PC-3 (cell line): ENCODE results near the gene PROKR1. TPM values are rescaled to one million over a fixed set of nuclear protein-coding genes. Genes with fewer than 3 reads are reported as not detected.

Experiments used
- ATAC-seq: fragments of 200-7000 bp; cut with Tn5 transposase; 2 replicates; pipeline ENCODE4 v1.9.1; 2020; ENCODE audit warnings: mild to moderate bottlenecking, moderate library complexity
- BruUV-seq: library from RNA; stranded (reverse); fragments of 400-500 nt; replicated peaks from 2 replicates; lab custom pipeline; 2021; lab: Mats Ljungman, UMichigan
- CTCF ChIA-PET: fragments of 300-600 bp; sonication (Branson Sonifier 250); formaldehyde crosslinking; loops from one replicate; lab custom pipeline; 2022; ENCODE audit warnings: antibody characterized with exemption; lab: Charles Lee
- POLR2A ChIA-PET: fragments of 300-600 bp; sonication (Branson Sonifier 250); formaldehyde crosslinking; loops from one replicate; lab custom pipeline; 2022; ENCODE audit warnings: antibody characterized with exemption; ENCODE audit not compliant: unreplicated experiment; lab: Charles Lee
- DNase-seq: peaks from one replicate; pipeline ENCODE4 v3.0.0-alpha.2; 2015
- H2AFZ ChIP-seq: fragments of 300-600 bp; sonication (generic); 2 replicates; pipeline ENCODE4 v1.6.0; 2016; ENCODE audit warnings: antibody characterized with exemption, low read length
- H3F3A ChIP-seq: fragments of 300-600 bp; sonication (generic); one replicate; pipeline ENCODE4 v1.6.0; 2017; ENCODE audit warnings: antibody characterized with exemption, low read length, control low read depth, mild to moderate bottlenecking; ENCODE audit not compliant: unreplicated experiment
- H3K27ac ChIP-seq: fragments of 300-600 bp; sonication (generic); 2 replicates; pipeline ENCODE4 v1.5.1; 2016; ENCODE audit warnings: mild to moderate bottlenecking, low read length
- H3K27me3 ChIP-seq: fragments of 300-600 bp; sonication (generic); 2 replicates; pipeline ENCODE4 v1.6.1; 2016; ENCODE audit warnings: low read length, mixed read lengths
- H3K36me3 ChIP-seq: fragments of 300-600 bp; sonication (generic); 2 replicates; pipeline ENCODE4 v1.6.1; 2016; ENCODE audit warnings: low read depth, mixed run types, low read length, mixed read lengths
- H3K4me1 ChIP-seq: fragments of 300-600 bp; sonication (generic); 2 replicates; pipeline ENCODE4 v1.5.1; 2016; ENCODE audit warnings: low read length; ENCODE audit not compliant: insufficient read depth
- H3K4me2 ChIP-seq: fragments of 300-600 bp; sonication (generic); 2 replicates; pipeline ENCODE4 v1.6.0; 2016; ENCODE audit warnings: low read length
- H3K4me3 ChIP-seq: fragments of 300-600 bp; sonication (generic); 2 replicates; pipeline ENCODE4 v1.5.1; 2016; ENCODE audit warnings: mild to moderate bottlenecking, low read length, mixed read lengths
- H3K79me2 ChIP-seq: fragments of 300-600 bp; sonication (generic); 2 replicates; pipeline ENCODE4 v1.6.1; 2017; ENCODE audit warnings: low read length, mixed read lengths
- H3K9ac ChIP-seq: fragments of 300-600 bp; sonication (generic); 2 replicates; pipeline ENCODE4 v1.6.0; 2016; ENCODE audit warnings: mild to moderate bottlenecking, low read length
- H3K9me2 ChIP-seq: fragments of 300-600 bp; sonication (generic); replicated peaks from 2 replicates; pipeline ENCODE4 v1.6.1; 2016; ENCODE audit warnings: mixed run types, low read length, mixed read lengths
- H3K9me3 ChIP-seq: fragments of 300-600 bp; sonication (generic); 2 replicates; pipeline ENCODE4 v1.6.1; 2016; ENCODE audit warnings: low read length, mixed read lengths
- H4K20me1 ChIP-seq: fragments of 300-600 bp; sonication (generic); 2 replicates; pipeline ENCODE4 v1.6.1; 2016; ENCODE audit warnings: low read length, mixed read lengths
- CTCF ChIP-seq: fragments of 300-600 bp; sonication (generic); conservative IDR thresholded peaks from 2 replicates; pipeline ENCODE4 v1.5.1; 2017; ENCODE audit warnings: antibody characterized with exemption, low read depth, mild to moderate bottlenecking, low read length
- EZH2 ChIP-seq: fragments of 300-600 bp; sonication (generic); IDR thresholded peaks from one replicate; pipeline ENCODE4 v1.6.1; 2017; ENCODE audit warnings: antibody characterized with exemption, mild to moderate bottlenecking, low read length; ENCODE audit not compliant: unreplicated experiment
- EZH2phosphoT487 ChIP-seq: fragments of 300-600 bp; sonication (generic); IDR thresholded peaks from 2 replicates; pipeline ENCODE4 v1.6.1; 2018; ENCODE audit warnings: mild to moderate bottlenecking, antibody characterized with exemption, low read length, borderline replicate concordance
- intact Hi-C: fragments of 100-400 bp; cut with micrococcal nuclease; formaldehyde crosslinking; loops from 2 replicates; pipeline ENCODE4 v1.9.0; 2023
- total RNA-seq: library from RNA; depleted of rRNA; stranded (reverse); fragments of >200 nt; gene quantifications from 2 replicates; pipeline ENCODE4 v1.2.3, GENCODE V29; 2014

Gene PROKR1
- total RNA-seq, 1 experiment from 2014 or later: 0.26 TPM

DNA sequence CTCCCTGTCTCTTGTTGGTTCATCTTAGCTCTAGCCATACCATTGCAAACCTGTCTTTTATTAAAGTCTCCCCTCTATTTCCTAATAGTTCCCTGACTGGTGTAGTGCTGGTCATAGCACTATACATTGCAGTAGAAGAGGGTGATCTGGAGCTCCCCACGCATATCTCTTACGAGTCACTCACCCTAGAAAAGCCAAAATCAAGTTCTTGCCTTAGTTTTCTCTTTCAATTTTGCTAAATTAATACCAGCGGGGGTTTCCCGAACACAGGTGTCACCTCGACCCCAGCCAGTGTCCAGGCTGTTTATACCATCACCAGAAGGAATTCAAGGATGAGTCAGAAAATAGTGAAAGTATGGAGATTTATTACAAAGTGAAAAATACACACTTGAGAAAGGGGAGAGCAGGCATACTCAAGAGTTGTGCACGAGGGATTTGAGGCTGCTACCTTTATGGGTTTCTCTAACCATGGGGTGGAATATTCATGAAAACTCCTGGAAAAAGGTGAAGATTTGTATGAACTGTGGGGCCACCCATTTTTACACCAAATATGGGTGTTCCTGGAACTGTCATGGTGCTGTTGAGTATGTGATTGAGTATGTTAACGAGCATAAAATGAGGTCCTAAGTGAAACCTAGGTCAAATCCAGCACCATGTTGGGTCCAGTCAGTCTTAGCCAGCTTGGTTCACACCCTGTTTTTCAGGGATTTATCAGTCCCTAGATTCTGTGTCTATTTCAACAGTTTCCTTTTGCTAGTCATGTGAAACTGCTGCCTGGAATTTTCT is 20.2 kb downstream of the PROKR1 start:
- H3K27me3 ChIP-seq: peaks cover 9% of the 10 kb centered on the region
- no peaks in the 10 kb centered on the region for H3K9me2 ChIP-seq
- no peak overlapping the region for H3K27ac ChIP-seq
- no TSS peak for BruUV-seq
- H4K20me1 ChIP-seq: no peaks in the 10 kb centered on the region
- no peaks in the 10 kb centered on the region for H3K4me1 ChIP-seq
- H3K9ac ChIP-seq: no peak overlapping the region
- POLR2A ChIA-PET: no interaction called here
- no peaks in the 10 kb centered on the region for H3K9me3 ChIP-seq
- H3K4me3 ChIP-seq: no peak overlapping the region
- H3K79me2 ChIP-seq: no peaks in the 10 kb centered on the region
- H3K36me3 ChIP-seq: no peaks in the 10 kb centered on the region
- H2AFZ ChIP-seq: no peak overlapping the region
- no peak overlapping the region for H3K4me2 ChIP-seq
- TF ChIP-seq EZH2 (no peak), CTCF (no peak), EZH2phosphoT487 (no peak)
- no peaks in the 10 kb centered on the region for H3F3A ChIP-seq
- intact Hi-C loops: no loop called here
- no peak for DNase-seq
- CTCF ChIA-PET: no interaction called here
- ATAC-seq: no peak

GRCh38 chr2:68667371-68667770 is 24.0 kb downstream of the PROKR1 start:
- no peaks in the 10 kb centered on the region for H3F3A ChIP-seq
- H3K36me3 ChIP-seq: no peaks in the 10 kb centered on the region
- no peak for ATAC-seq
- H4K20me1 ChIP-seq: no peaks in the 10 kb centered on the region
- H3K27me3 ChIP-seq: 0 out of 2 replicates have a peak, but pooled peaks cover 2% of the 10 kb centered on the region
- no TSS peak for BruUV-seq
- no peak overlapping the region for H2AFZ ChIP-seq
- H3K4me3 ChIP-seq: no peak overlapping the region
- H3K9me3 ChIP-seq: no peaks in the 10 kb centered on the region
- H3K4me1 ChIP-seq: no peaks in the 10 kb centered on the region
- POLR2A ChIA-PET: no interaction called here
- no peak for TF ChIP-seq EZH2
- no peak for TF ChIP-seq EZH2phosphoT487
- no peak for TF ChIP-seq CTCF
- no peaks in the 10 kb centered on the region for H3K9me2 ChIP-seq
- H3K79me2 ChIP-seq: no peaks in the 10 kb centered on the region
- CTCF ChIA-PET: no interaction called here
- intact Hi-C loops: no loop called here
- no peak for DNase-seq
- H3K27ac ChIP-seq: no peak overlapping the region
- H3K4me2 ChIP-seq: no peak overlapping the region
- H3K9ac ChIP-seq: no peak overlapping the region

DNA sequence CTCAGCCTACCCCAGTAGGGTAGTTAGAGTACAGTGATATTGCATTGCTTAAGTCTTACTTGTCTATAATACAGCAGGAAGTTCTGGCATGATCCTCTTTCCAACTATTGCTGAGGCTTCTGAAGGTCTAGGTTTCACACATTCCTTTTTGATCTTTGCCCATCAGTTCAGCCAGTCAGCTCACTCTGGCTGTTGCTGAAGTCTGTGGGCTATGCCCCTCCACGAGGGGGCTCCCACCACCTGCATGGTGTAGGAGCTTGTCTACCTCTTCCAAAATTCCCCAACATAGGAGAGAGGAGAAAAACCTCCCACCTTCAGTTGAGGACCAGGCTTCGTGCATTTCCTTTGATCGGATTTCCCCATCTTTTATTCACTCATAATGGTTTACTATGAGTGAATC is 26.3 kb downstream of the PROKR1 start:
- no TSS peak for BruUV-seq
- Histone ChIP-seq H3K9me2 (no peaks in the 10 kb centered on the region), H3K79me2 (no peaks in the 10 kb centered on the region), H3K9ac (no peak overlapping the region), H3F3A (no peaks in the 10 kb centered on the region), H3K27me3 (no peaks in the 10 kb centered on the region), H4K20me1 (no peaks in the 10 kb centered on the region), H3K36me3 (no peaks in the 10 kb centered on the region), H3K4me2 (no peak overlapping the region), H3K4me3 (no peak overlapping the region), H3K4me1 (no peaks in the 10 kb centered on the region), H3K9me3 (no peaks in the 10 kb centered on the region), H2AFZ (no peak overlapping the region), H3K27ac (no peak overlapping the region)
- intact Hi-C loops: no loop called here
- no peak for DNase-seq
- ATAC-seq: no peak
- TF ChIP-seq EZH2phosphoT487: no peak
- TF ChIP-seq CTCF: no peak
- no peak for TF ChIP-seq EZH2
- POLR2A ChIA-PET: no interaction called here
- CTCF ChIA-PET: no interaction called here
